Rectal smooth muscle tissue (tissue), 1 donor: ENCODE results near the gene AGBL1.

Experiments used
- H3K27ac ChIP-seq: one replicate; pipeline ENCODE4 v1.7.0; 2013; ENCODE audit warnings: low read depth, low read length, inconsistent platforms
- H3K27me3 ChIP-seq: one replicate; pipeline ENCODE4 v1.7.0; 2013; ENCODE audit warnings: low read length; ENCODE audit not compliant: control insufficient read depth, insufficient read depth
- H3K36me3 ChIP-seq: one replicate; pipeline ENCODE4 v1.7.0; 2013; ENCODE audit warnings: low read length; ENCODE audit not compliant: control insufficient read depth, insufficient read depth
- H3K4me1 ChIP-seq: one replicate; pipeline ENCODE4 v1.7.0; 2013; ENCODE audit warnings: low read length; ENCODE audit not compliant: control insufficient read depth, insufficient read depth
- H3K4me3 ChIP-seq: one replicate; pipeline ENCODE4 v1.7.0; 2013; ENCODE audit warnings: low read length
- H3K9ac ChIP-seq: one replicate; pipeline ENCODE4 v1.7.0; 2013; ENCODE audit warnings: low read length

The AGBL1 gene

DNA sequence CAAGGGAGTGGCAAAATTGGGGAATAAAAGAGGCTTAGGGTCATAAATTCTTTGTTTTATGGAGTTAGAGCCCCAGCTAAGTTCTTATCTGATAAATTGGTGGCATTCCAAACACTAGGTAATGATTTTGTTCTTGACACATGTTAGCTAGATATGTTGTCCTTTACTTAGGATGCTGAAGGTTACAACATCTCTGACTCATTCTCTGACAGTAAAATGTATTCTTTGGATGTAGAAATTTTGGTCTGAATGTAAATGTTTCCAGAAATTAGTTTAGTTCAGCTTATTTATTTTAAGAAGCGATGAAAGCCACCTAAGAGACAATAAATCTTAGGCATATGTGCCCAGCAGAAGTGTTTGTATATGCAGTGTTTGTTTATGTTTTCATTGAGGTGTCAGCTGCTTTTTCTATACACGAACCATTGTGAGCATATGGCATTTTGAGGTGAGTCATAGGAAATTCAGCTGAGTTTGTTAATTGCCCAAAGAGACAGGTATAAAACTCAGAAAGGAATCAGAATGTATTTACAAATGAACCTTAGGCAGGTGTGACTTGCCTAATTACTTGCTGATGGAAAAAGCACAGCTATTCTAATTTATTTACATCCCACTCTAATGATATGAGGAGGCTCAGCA is 247.7 kb downstream of the AGBL1 start:
- Histone ChIP-seq H3K27ac (no peak overlapping the region), H3K27me3 (no peaks in the 10 kb centered on the region), H3K9ac (no peak overlapping the region), H3K4me1 (no peaks in the 10 kb centered on the region), H3K36me3 (no peaks in the 10 kb centered on the region), H3K4me3 (no peak overlapping the region)

DNA sequence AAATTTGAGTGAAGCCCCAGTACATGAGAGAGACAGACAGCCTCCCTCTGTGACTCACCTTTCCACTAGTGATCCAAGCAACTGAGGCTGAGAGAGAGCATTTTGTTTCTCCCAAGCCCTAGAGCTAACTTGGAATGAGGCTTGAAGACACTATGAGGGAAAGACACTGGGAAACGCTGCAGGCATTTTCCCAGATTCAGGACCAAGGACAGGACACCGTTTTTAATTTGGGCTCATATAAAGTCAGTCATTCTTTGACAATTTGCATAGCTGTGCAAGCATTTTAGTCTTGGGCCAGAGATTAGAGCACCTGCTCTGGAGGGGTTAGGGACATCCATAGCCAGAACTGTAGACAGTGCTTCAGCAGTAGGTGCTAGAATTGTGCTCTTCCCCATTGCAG is 249.0 kb downstream of the AGBL1 start:
- H3K9ac ChIP-seq = no peak overlapping the region
- no peak overlapping the region for H3K4me3 ChIP-seq
- H3K4me1 ChIP-seq = no peaks in the 10 kb centered on the region
- H3K27ac ChIP-seq = no peak overlapping the region
- H3K36me3 ChIP-seq = no peaks in the 10 kb centered on the region
- no peaks in the 10 kb centered on the region for H3K27me3 ChIP-seq

DNA sequence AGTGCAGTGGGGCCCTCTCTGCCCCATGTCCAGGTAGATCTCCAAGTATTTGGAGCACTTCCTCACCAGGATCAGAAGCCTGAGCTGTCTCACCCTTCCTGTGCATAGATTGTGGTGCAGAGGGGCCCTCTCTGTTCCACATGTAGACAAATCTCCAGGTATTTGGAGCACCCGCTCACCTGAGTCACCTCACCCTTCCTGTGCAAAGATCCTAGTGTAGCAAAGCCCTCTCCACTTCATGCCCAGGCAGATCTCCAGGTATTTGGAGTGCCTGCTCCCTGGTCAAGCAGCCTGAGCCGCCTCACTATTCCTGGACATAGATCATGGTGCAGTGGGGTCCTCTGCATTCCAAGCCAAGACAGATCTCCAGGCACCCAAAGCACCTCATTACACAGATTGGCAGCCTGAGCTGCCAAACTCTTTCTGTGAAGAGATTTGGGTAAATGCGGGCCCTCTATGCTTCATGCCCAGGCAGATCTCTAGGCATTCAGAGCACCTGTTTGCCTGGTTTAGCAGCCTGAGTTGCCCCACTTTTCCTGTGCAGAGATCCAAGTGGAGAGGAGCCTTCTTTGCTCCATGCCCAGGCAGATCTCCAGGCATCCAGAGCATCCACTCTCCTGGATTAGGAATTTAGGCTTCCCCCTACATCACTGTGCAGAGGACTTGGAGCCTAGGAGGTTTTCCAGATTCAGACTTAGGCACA is 249.8 kb downstream of the AGBL1 start:
- Histone ChIP-seq H3K4me1 (no peaks in the 10 kb centered on the region), H3K36me3 (no peaks in the 10 kb centered on the region), H3K9ac (no peak overlapping the region), H3K4me3 (no peak overlapping the region), H3K27ac (no peak overlapping the region), H3K27me3 (no peaks in the 10 kb centered on the region)

DNA sequence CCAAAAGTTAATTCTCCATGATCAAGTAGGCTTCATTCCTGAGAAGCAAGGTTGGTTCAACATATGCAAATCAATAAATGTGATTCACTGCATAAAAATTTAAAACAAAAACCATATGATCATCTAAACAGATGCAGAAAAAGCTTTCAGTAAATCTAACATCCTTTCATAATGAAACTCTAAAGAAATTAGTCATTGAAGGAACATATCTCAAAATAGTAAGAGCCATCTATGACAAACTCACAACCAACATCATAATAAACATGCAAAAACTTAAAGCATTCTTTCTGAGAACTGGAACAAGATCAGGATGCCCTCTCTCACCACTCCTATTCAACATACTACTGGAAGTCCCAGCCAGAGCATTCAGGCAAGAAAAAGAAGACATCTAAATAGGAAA is 254.1 kb downstream of the AGBL1 start:
- H3K4me1 ChIP-seq = no peaks in the 10 kb centered on the region
- H3K36me3 ChIP-seq = no peaks in the 10 kb centered on the region
- no peak overlapping the region for H3K4me3 ChIP-seq
- no peak overlapping the region for H3K9ac ChIP-seq
- no peaks in the 10 kb centered on the region for H3K27me3 ChIP-seq
- H3K27ac ChIP-seq = no peak overlapping the region

DNA sequence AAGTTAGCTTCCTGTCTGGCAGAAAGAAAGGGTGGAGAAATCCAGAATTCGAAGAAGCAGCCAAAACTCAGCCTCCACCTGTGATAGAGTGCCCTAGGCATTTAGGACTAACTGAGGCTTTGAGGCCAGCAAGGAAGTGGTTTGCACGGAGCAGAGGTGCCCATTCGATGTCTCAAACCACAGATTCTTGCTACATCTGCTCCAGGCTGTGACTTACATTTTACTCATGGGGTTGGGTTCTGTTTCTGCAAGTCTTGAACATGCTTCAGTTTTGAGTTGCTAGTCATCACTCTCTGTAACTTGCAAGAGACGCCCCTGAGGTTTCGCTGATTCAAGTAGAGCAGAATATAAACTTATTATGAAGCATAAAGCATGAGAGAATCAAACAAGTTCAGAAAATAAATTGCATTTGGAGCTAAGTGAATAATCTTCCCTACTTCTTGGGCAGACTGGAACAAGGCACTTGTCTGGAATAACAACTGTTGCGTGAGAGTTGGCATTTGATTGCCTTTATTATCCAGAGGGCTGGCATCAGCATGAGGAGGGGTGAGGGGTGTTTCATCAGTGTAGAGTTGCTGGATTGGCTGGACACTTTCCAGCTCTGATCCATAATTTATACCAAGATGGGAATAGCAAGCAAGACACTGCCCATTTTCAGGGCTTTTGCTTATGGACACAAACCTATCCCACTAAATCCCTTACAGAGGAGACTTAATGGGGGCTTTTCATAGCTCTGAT is 256.5 kb downstream of the AGBL1 start:
- no peak overlapping the region for H3K4me3 ChIP-seq

DNA sequence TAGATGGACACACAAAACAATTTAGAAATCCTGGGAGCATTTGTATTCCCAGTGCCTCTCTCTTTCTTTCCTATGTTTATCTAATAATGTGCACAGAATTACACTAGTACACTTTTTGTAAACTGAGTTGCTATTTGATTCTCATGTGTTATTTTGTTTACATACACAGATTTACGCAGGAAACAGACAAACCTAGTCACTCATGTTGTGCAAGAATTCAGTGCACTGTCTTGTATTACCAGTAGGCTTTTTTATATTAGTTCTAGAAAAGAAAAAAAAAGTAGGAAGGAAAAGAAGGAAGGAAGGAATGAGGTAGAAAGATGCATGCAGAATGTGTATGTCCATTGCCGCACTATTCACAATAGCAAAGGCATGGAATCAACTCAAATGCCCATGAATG is 257.4 kb downstream of the AGBL1 start:
- no peaks in the 10 kb centered on the region for H3K27me3 ChIP-seq
- no peak overlapping the region for H3K9ac ChIP-seq
- no peak overlapping the region for H3K27ac ChIP-seq
- no peaks in the 10 kb centered on the region for H3K36me3 ChIP-seq
- no peak overlapping the region for H3K4me3 ChIP-seq
- no peaks in the 10 kb centered on the region for H3K4me1 ChIP-seq

More for the DNA sequence above, 256.5 kb downstream of the AGBL1 start:
- H3K4me1 ChIP-seq = no peaks in the 10 kb centered on the region
- no peak overlapping the region for H3K9ac ChIP-seq
- no peaks in the 10 kb centered on the region for H3K27me3 ChIP-seq
- no peak overlapping the region for H3K27ac ChIP-seq
- H3K36me3 ChIP-seq = no peaks in the 10 kb centered on the region

GRCh38 chr15:86347245-86347644 is 267.6 kb downstream of the AGBL1 start:
- Histone ChIP-seq H3K4me1 (no peaks in the 10 kb centered on the region), H3K9ac (no peak overlapping the region), H3K27ac (no peak overlapping the region)

GRCh38 chr15:86349565-86349964 is 269.9 kb downstream of the AGBL1 start:
- Histone ChIP-seq H3K4me1 (no peaks in the 10 kb centered on the region), H3K27ac (no peak overlapping the region), H3K4me3 (no peak overlapping the region), H3K36me3 (no peaks in the 10 kb centered on the region), H3K9ac (no peak overlapping the region), H3K27me3 (no peaks in the 10 kb centered on the region)

More at GRCh38 chr15:86347245-86347644, 267.6 kb downstream of the AGBL1 start:
- Histone ChIP-seq H3K27me3 (no peaks in the 10 kb centered on the region), H3K4me3 (no peak overlapping the region), H3K36me3 (no peaks in the 10 kb centered on the region)

DNA sequence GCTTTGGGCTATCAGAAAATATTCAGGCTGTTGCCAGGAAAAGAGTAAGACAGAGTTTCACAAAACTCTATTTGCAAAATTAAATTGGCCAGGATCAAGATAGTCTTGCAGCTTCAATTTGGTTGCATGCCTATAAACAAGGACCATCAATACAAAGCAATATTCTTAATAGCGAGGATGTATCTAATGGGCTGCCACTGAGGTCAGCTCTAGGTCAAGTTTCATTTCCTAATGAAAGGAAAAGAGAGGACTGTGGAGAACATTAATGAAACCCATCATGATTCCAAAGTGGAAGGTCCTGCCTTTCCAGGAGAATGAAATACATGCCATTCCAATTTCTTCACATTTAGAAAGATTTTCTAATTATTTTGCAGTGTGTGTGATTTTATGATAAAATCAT is 273.5 kb downstream of the AGBL1 start:
- H3K36me3 ChIP-seq = no peaks in the 10 kb centered on the region
- H3K9ac ChIP-seq = no peak overlapping the region
- no peaks in the 10 kb centered on the region for H3K4me1 ChIP-seq
- H3K4me3 ChIP-seq = no peak overlapping the region
- H3K27me3 ChIP-seq = no peaks in the 10 kb centered on the region
- no peak overlapping the region for H3K27ac ChIP-seq

GRCh38 chr15:86355361-86355760 is 275.7 kb downstream of the AGBL1 start:
- H3K27me3 ChIP-seq = no peaks in the 10 kb centered on the region
- H3K9ac ChIP-seq = no peak overlapping the region
- no peaks in the 10 kb centered on the region for H3K4me1 ChIP-seq
- H3K4me3 ChIP-seq = no peak overlapping the region
- no peak overlapping the region for H3K27ac ChIP-seq
- no peaks in the 10 kb centered on the region for H3K36me3 ChIP-seq

- Histone ChIP-seq H3K27ac (no peak overlapping the region), H3K9ac (no peak overlapping the region), H3K36me3 (no peaks in the 10 kb centered on the region), H3K4me1 (no peaks in the 10 kb centered on the region), H3K27me3 (no peaks in the 10 kb centered on the region), H3K4me3 (no peak overlapping the region)
Measured at GRCh38 chr15:86355801-86356200, 276.1 kb downstream of the AGBL1 start.

GRCh38 chr15:86362555-86362954 is 282.9 kb downstream of the AGBL1 start:
- Histone ChIP-seq H3K4me3 (no peak overlapping the region), H3K27ac (no peak overlapping the region), H3K9ac (no peak overlapping the region), H3K4me1 (no peaks in the 10 kb centered on the region), H3K27me3 (no peaks in the 10 kb centered on the region), H3K36me3 (no peaks in the 10 kb centered on the region)
